MCF 10A (cell line): ENCODE data around the gene FAM3C. TPM values are rescaled to one million over a fixed set of nuclear protein-coding genes. Genes with fewer than 3 reads are reported as not detected.

Experiments used
- BruUV-seq: library from RNA; stranded (reverse); fragments of 400-500 nt; replicated peaks from 2 replicates; lab custom pipeline; 2021; lab: Mats Ljungman, UMichigan
- CTCF ChIA-PET: fragments of 300-600 bp; sonication (Branson Sonifier 250); formaldehyde crosslinking; extraction: SDS; loops from one replicate; lab custom pipeline; 2021; ENCODE audit warnings: antibody characterized with exemption, inconsistent platforms; lab: Yijun Ruan, JAX
- POLR2A ChIA-PET: fragments of 300-600, 350-650 bp; sonication (Branson Sonifier 250); formaldehyde crosslinking; extraction: SDS; loops from one replicate; lab custom pipeline; 2020; ENCODE audit warnings: antibody characterized with exemption, inconsistent platforms; lab: Yijun Ruan, JAX
- DNase-seq: peaks from one replicate; pipeline ENCODE4 v3.0.0-alpha.2; 2018; ENCODE audit not compliant: unreplicated experiment
- H3K27ac Mint-ChIP-seq: one replicate; pipeline ENCODE4 v1.8.0; 2022; ENCODE audit warnings: mild to moderate bottlenecking, low read depth, mixed read lengths; ENCODE audit not compliant: unreplicated experiment
- H3K27me3 Mint-ChIP-seq: one replicate; pipeline ENCODE4 v1.8.0; 2022; ENCODE audit warnings: mixed read lengths; ENCODE audit not compliant: insufficient read depth, unreplicated experiment
- H3K36me3 Mint-ChIP-seq: one replicate; pipeline ENCODE4 v1.8.0; 2022; ENCODE audit warnings: mild to moderate bottlenecking, moderate library complexity, mixed read lengths; ENCODE audit not compliant: insufficient read depth, unreplicated experiment
- H3K4me1 Mint-ChIP-seq: one replicate; pipeline ENCODE4 v1.8.0; 2022; ENCODE audit warnings: mixed read lengths; ENCODE audit not compliant: insufficient read depth, unreplicated experiment
- H3K4me3 Mint-ChIP-seq: one replicate; pipeline ENCODE4 v1.8.0; 2022; ENCODE audit warnings: mild to moderate bottlenecking, moderate library complexity, mixed read lengths; ENCODE audit not compliant: unreplicated experiment
- H3K9me3 Mint-ChIP-seq: one replicate; pipeline ENCODE4 v1.8.0; 2022; ENCODE audit warnings: mixed read lengths; ENCODE audit not compliant: unreplicated experiment
- intact Hi-C: fragments of 100-400 bp; cut with micrococcal nuclease; formaldehyde crosslinking; loops from 2 replicates; pipeline ENCODE4 v1.14.1; 2022
- total RNA-seq: library from RNA; stranded (reverse); gene quantifications from 2 replicates; pipeline ENCODE4 v1.2.3, GENCODE V29; 2022
- TF ChIP-seq, protein P1 (sequence below): fragments of 200-600 bp; IDR thresholded peaks from one replicate; pipeline ENCODE4 v1.8.0; 2022; ENCODE audit warnings: antibody characterized with exemption, mild to moderate bottlenecking; ENCODE audit not compliant: unreplicated experiment

The FAM3C gene
- total RNA-seq, 1 experiment from 2014 or later = 56.5 TPM

DNA sequence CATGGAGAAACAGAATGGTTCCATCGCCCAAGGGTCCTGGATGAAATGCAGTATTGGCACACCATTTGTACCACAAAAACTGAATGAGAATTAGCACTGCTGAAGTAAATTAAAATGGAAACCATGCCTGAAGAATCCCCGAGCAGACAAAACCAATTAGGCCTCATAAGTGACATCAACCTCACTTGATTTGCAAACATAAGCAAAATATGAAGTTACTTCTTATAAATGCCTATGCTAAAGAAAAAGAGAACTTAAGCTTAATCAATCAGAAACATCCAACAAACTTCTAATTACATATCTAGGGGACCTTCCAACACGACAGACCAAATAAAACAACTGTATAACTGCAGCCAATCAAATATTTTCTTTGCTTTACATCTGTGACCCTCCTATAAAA is 4.4 kb downstream of the FAM3C start:
- intact Hi-C loops = no loop called here
- TF ChIP-seq, protein P1, sequence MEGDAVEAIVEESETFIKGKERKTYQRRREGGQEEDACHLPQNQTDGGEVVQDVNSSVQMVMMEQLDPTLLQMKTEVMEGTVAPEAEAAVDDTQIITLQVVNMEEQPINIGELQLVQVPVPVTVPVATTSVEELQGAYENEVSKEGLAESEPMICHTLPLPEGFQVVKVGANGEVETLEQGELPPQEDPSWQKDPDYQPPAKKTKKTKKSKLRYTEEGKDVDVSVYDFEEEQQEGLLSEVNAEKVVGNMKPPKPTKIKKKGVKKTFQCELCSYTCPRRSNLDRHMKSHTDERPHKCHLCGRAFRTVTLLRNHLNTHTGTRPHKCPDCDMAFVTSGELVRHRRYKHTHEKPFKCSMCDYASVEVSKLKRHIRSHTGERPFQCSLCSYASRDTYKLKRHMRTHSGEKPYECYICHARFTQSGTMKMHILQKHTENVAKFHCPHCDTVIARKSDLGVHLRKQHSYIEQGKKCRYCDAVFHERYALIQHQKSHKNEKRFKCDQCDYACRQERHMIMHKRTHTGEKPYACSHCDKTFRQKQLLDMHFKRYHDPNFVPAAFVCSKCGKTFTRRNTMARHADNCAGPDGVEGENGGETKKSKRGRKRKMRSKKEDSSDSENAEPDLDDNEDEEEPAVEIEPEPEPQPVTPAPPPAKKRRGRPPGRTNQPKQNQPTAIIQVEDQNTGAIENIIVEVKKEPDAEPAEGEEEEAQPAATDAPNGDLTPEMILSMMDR = no peak
- no peak overlapping the region for H3K27ac Mint-ChIP-seq
- no peaks in the 10 kb centered on the region for H3K9me3 Mint-ChIP-seq
- DNase-seq = no peak
- peaks cover 22% of the 10 kb centered on the region for H3K4me1 Mint-ChIP-seq
- H3K27me3 Mint-ChIP-seq = no peaks in the 10 kb centered on the region
- CTCF ChIA-PET = interaction anchor here (0.5 to 2.8 kb wide), 4 partner anchors 9 to 156 kb away, joined by 3 to 8 read pairs (median 4); no protein-coding TSS in a partner anchor
- BruUV-seq = no TSS peak
- H3K36me3 Mint-ChIP-seq = peaks cover 10% of the 10 kb centered on the region
- no peak overlapping the region for H3K4me3 Mint-ChIP-seq
- POLR2A ChIA-PET = no interaction called here

DNA sequence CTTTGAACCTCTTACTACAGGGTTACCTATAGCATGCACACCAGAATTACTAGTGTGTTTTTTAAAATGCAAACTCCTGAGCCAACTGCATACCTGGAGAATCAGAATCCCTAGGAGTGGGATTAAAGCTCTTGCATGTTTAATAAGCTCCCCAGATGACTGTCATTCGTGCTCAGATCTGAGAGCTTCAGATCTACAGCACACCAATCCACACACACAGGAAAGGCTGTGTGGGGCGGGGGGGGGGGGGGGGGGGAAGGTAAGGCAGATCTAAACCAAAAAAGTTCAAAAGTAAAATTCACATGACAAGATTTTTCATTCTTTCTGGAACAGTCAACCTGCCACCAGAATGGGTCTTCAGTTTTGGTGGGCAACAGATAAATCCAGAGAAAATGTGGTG is 5.5 kb downstream of the FAM3C start:
- ChIA-PET CTCF (interaction anchor here (0.5 to 2.8 kb wide), 4 partner anchors 8 to 157 kb away, joined by 3 to 8 read pairs (median 4); no protein-coding TSS in a partner anchor), POLR2A (no interaction called here)
- Mint-ChIP-seq H3K4me3 (no peak overlapping the region), H3K27ac (no peak overlapping the region), H3K4me1 (peaks cover 31% of the 10 kb centered on the region), H3K36me3 (peaks cover 10% of the 10 kb centered on the region), H3K27me3 (no peaks in the 10 kb centered on the region), H3K9me3 (no peaks in the 10 kb centered on the region)
- DNase-seq = no peak
- TF ChIP-seq, protein P1 = no peak
- no TSS peak for BruUV-seq
- intact Hi-C loops = no loop called here

DNA sequence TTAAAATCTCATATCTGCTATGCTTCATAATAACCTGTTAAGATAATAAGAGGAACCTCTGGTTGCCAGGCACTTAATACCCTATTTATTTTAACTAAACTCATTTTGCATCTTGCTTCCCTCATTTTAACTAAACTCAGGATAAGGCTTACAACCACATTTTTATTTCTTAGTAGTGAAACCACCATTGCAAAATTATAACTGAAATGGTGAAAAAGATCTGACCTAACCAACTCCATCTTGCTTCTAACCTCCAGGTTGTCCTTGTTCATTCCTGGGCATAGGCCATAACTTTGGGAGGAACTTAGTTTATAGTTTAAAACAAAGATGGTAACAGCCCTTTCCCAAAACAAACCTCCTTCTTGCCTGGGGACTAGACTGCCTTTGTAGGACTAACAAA is 6.0 kb downstream of the FAM3C start:
- Mint-ChIP-seq H3K36me3 (peaks cover 10% of the 10 kb centered on the region), H3K4me3 (no peak overlapping the region), H3K27me3 (no peaks in the 10 kb centered on the region), H3K4me1 (peaks cover 35% of the 10 kb centered on the region), H3K27ac (no peak overlapping the region), H3K9me3 (no peaks in the 10 kb centered on the region)
- TF ChIP-seq, protein P1 = no peak
- ChIA-PET POLR2A (no interaction called here), CTCF (interaction anchor here (0.5 to 2.8 kb wide), 4 partner anchors 7 to 158 kb away, joined by 3 to 8 read pairs (median 4); no protein-coding TSS in a partner anchor)
- DNase-seq = no peak
- BruUV-seq = no TSS peak
- intact Hi-C loops = no loop called here

DNA sequence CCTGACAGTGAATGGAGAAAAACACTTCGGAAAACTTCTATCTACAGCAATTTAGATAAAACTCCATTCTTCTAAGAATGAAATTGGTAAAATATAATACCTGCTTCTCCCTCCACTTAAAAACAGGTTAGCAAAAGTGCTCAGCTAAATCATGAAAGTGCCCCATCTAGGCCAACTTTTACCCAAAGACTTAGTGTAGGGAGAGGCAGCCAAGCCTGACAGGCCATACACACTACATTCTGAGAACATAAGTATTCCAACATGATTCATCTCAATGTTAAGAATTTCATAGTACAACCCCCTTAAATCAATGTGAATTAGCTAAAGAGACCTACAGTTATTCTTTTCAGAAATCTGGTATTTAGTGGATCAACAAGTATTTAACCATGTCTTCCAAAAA is 7.2 kb downstream of the FAM3C start:
- Mint-ChIP-seq H3K27ac (no peak overlapping the region), H3K4me1 (peaks cover 42% of the 10 kb centered on the region), H3K36me3 (peaks cover 10% of the 10 kb centered on the region), H3K4me3 (no peak overlapping the region), H3K9me3 (no peaks in the 10 kb centered on the region), H3K27me3 (no peaks in the 10 kb centered on the region)
- CTCF ChIA-PET = interaction anchor here (0.6 to 0.9 kb wide), 4 partner anchors 14 to 158 kb away, joined by 3 to 6 read pairs (median 4); no protein-coding TSS in a partner anchor
- intact Hi-C loops = no loop called here
- TF ChIP-seq, protein P1 = no peak
- no TSS peak for BruUV-seq
- DNase-seq = no peak
- POLR2A ChIA-PET = no interaction called here
